Measurements from ENCODE around the gene RTN4.
"Not testable (repeated sequence)": the region's sequence is repeated elsewhere in the genome, so short reads cannot be mapped to it uniquely, and the experiment has no call there.

The RTN4 gene, protein sequence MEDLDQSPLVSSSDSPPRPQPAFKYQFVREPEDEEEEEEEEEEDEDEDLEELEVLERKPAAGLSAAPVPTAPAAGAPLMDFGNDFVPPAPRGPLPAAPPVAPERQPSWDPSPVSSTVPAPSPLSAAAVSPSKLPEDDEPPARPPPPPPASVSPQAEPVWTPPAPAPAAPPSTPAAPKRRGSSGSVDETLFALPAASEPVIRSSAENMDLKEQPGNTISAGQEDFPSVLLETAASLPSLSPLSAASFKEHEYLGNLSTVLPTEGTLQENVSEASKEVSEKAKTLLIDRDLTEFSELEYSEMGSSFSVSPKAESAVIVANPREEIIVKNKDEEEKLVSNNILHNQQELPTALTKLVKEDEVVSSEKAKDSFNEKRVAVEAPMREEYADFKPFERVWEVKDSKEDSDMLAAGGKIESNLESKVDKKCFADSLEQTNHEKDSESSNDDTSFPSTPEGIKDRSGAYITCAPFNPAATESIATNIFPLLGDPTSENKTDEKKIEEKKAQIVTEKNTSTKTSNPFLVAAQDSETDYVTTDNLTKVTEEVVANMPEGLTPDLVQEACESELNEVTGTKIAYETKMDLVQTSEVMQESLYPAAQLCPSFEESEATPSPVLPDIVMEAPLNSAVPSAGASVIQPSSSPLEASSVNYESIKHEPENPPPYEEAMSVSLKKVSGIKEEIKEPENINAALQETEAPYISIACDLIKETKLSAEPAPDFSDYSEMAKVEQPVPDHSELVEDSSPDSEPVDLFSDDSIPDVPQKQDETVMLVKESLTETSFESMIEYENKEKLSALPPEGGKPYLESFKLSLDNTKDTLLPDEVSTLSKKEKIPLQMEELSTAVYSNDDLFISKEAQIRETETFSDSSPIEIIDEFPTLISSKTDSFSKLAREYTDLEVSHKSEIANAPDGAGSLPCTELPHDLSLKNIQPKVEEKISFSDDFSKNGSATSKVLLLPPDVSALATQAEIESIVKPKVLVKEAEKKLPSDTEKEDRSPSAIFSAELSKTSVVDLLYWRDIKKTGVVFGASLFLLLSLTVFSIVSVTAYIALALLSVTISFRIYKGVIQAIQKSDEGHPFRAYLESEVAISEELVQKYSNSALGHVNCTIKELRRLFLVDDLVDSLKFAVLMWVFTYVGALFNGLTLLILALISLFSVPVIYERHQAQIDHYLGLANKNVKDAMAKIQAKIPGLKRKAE

DNA sequence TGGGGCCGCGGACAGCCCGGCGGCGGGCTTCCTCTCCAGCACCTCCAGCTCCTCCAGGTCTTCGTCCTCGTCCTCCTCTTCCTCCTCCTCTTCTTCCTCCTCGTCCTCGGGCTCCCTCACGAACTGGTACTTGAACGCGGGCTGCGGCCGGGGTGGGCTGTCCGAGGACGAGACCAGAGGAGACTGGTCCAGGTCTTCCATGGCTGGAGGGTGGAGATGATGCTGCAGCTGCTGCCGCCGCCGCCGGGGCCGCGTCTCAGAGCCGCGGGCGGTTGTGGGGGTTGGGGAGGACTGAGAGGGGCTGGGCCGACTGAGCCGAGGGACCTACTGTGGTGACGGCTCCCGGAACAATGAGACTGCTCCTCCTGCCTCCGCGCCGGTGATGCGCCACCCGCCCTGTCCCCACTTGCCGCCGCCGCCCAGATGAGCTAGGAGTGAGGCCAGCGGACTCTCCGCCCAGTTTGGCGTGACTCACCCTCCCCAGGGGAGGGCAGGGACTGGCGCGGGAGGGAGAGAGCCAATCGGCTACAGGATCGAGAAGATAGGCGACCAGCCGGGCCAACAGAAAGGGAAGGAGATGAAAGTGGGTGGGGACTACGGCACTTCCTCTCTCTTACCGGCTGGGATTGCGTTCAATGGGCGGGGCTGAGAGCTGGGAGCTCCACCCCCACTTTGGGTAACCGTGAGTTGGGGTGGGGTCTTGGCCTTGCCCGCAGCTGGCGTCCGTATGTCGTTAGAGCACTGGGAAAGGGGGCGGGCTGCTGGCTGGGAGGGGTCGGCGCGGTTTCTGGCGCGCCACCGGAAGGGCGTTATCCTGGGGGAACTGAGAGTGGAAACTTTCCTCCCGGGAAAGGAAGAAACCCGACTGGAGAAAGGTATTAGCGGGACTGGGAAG lies at the start of gene RTN4:
TSS of gene RTN4 (minus strand) at position 352 of the 895 bp plus-strand sequence. CDS start at position 201, 151 bp downstream.
- DNase-seq: peak; percentile 100

DNA sequence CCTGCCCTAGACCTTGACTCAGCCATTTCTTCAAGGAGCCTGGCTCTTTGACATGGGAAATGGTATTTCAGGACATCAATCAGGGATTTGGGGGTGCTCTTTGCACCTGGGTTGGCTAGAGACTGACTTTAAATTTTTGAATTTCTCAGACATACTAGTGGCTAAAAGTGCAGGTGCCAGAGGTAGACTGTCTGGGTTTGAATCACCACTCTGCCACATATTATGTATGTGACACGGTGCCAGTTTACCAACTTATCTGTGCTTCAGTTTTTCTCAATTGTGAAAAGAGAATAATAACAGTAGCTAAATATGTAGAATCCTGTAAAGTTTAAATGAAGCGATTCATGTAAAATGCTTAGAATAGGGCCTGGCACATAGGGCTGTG lies 49.2 kb upstream of the RTN4 start:
- DNase-seq: no peak

- no peak for DNase-seq
Observed at GRCh38 chr2:55097461-55098410, 47.5 kb upstream of the RTN4 start.

GRCh38 chr2:55097082-55097460 lies 46.8 kb upstream of the RTN4 start:
- DNase-seq: no peak

DNA sequence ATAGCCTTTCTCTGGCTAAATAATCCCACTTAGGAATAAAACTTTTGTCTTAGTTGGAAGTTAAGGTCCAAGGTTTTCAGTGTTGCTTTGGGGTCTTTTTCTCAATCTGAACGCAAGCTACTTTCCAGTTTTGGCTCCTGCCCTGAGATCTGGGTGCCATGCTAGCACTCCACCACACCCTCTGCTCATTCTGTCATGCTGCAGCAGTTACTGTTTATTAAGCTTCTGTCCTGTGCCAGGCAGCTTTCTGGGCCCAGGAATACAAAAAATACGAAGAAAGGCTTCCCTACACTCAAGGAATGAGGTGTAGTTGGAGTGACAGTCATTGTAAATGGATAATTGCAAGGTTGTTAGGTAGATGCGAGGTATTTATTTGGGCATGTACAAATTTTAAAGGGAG lies 46.3 kb upstream of the RTN4 start:
- no peak for DNase-seq

DNA sequence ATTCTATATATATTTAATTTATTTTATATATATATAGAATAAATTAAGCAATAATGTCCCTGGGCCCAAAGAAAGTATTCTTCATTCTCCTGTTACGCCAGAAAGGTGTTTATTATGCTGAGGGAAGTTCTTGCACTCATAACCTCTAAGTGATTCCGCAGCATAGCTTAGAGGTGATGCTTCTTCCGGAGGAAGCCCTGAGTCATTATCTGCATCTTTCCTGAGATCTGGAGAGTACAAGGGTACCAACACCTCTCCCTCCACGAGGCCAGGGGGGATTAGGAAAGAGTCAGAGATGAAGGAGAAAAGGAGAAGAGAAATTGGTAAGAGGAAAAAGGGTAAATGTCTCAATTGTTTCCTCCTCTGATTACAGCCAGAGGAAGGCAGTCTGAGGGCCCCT lies 43.1 kb upstream of the RTN4 start:
- DNase-seq: peak; percentile 45

- DNase-seq: no peak
Observed at GRCh38 chr2:55092439-55092838, 42.2 kb upstream of the RTN4 start.

DNA sequence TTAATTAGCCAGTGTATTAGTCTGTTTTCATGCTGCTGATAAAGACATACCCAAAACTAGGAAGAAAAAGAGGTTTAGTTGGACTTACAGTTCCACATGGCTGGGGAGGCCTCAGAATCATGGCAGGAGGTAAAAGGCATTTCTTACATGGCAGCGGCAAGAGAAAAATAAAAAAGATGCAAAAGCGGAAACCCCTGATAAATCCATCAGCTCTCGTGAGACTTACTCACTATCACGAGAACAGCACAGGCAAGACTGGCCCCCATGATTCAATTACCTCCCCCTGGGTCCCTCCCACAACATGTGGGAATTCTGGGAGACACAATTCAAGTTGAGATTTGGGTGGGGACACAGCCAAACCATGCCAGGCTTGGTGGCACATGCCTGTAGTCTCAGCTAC lies 41.4 kb upstream of the RTN4 start:
- DNase-seq: peak; percentile 33

- DNase-seq: peak; percentile 37
Observed at GRCh38 chr2:55090702-55091101, 40.5 kb upstream of the RTN4 start.

DNA sequence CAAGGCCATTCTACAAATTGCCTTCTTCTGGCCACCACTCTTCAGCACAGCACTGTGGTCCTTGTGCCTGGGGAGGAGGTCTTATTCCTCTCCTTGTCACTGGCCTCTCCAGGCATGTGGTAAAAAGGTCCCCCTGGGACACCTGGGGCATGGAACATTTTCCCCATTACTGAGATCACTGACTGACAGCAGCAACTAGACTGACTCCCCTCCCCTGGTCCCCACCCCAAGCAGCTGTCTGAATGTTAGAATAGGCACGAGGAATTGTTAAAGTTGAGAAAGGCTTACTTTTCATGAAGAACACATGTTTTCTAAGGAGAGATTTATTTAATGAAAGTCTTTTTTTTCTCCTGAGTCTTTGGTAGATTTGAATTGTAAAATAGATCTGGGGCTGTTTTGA lies 39.5 kb upstream of the RTN4 start:
- DNase-seq: no peak

DNA sequence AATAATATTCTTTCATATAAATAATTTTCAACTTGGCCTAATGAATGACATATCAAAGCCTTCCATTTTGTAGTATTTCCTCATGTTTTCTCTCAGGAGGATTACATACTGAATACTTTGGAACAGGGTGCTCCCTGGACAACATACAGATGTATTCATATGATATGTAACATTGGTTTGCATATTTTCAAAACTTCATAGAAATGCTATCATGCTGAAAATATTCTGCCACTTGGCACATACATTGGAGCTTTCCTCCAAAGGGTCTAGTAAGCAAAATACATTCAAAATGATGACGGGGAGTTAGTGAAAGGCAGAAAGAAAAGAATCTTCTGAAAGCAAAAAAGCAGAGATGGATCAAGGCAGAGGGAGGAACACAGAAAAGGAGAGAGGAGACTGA lies 38.1 kb upstream of the RTN4 start:
- no peak for DNase-seq

- no peak for DNase-seq
Observed at GRCh38 chr2:55087936-55088335, 37.7 kb upstream of the RTN4 start.

- DNase-seq: no peak
Observed at GRCh38 chr2:55087501-55087900, 37.2 kb upstream of the RTN4 start.

DNA sequence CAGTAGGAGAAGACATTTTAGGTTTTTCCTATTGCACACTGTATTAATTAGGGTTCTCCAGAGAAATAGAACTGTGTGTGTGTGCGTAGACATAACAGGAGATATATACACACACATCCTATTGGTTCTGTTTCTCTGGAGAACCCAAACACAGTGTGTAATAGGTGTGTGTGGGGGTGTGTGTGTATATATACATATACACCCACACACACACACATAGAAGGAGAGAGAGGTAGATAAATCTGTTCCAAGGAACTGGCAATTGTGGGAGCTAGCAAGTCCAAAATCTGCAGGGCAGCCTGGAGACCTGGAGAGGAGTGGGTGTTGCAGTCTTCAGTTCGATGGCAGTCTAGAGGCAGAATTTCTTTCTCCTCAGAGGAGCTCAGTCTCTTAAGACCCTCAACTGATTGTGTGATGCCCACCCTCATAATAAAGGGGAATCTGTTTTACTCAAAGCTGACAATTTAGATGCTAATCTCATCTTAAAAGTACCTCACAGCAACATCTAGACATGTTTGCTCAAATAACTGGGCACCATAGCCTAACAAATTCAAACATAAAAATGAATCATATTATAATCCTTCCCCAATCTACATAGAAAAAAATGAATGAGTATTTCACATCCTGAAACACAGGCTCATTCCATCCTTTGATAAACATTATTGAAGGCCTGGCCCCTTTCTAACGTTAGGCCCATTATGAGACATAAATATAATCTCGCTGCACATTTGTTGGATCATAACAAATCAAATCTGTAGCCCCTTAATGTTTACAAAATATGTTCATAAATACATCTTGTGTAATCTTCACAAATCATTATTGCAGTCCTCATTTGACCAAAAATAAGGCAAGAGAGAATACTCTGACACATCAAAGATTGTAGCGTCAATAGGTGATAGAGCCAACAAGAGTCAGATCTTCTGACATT lies 35.1 kb upstream of the RTN4 start:
- DNase-seq: no peak

DNA sequence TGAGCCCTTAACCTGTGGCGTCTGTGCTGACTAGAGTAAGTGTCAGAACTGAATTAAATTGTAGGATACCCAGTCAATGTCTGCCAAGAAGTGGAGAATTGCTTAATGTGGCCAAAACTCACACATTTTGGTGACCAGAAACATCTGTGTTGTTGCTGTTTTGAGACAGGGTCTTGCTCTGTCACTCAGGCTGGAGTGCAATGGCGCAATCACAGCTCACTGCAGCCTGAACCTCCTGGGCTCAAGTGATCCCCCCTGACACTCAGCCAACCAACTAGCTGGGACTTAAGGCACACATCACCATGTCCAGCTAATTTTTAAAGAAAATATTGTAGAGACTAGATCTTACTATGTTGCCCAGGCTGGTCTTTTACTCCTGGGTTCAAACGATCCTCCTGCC lies 34.4 kb upstream of the RTN4 start:
- DNase-seq: no peak

GRCh38 chr2:55080204-55080738 lies 30.0 kb upstream of the RTN4 start:
- DNase-seq: no peak

- DNase-seq: no peak
Observed at GRCh38 chr2:55078956-55079355, 28.7 kb upstream of the RTN4 start.

- DNase-seq: no peak
Observed at GRCh38 chr2:55076721-55077120, 26.5 kb upstream of the RTN4 start.

DNA sequence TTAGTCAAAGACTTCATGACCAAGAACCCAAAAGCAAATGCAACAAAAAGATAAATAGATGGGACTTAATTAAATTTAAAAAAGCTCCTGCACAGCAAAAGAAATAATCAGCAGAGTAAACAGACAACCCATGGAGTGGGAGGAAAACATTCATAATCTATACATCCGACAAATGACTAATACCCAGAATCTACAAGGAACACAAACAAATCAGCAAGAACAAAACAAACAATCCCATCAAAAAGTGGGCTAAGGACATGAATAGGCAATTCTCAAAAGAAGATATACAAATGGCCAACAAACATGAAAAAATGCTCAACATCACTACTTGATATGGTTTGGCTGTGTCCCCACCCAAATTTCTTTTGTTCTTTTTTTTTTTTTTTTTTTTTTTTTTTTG lies 25.8 kb upstream of the RTN4 start:
- DNase-seq: not testable (repeated sequence)
